GM21390 (cell line): ENCODE results near the gene EP400.

Source experiments
- ATAC-seq: cut with Tn5 transposase; IDR thresholded peaks from one replicate; pipeline ENCODE4 v1.9.1; 2021; ENCODE audit not compliant: unreplicated experiment

EP400 gene

GRCh38 chr12:132108211-132108832, 158.6 kb downstream of the EP400 start:
- no peak for ATAC-seq

DNA sequence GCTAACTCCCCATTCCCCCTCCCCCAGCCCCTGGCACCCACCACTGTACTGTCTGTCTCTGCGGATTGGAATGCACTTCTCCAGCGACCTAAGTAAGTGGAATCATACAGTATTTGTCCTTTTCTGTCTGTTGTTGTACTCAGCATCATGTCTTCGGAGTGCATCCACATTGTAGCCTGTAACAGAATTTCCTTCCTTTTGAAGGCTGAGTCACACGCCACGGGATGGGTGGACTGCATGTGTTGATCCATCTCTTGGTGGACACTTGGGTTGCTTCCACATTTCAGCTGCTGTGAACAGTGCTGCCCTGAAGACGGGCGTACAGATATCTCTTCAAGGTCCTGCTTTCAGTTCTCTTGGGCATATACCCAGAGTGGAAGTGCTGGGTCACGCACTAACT, 160.0 kb downstream of the EP400 start:
- ATAC-seq, result no peak

GRCh38 chr12:132110677-132111076, 160.9 kb downstream of the EP400 start:
- ATAC-seq, result no peak

DNA sequence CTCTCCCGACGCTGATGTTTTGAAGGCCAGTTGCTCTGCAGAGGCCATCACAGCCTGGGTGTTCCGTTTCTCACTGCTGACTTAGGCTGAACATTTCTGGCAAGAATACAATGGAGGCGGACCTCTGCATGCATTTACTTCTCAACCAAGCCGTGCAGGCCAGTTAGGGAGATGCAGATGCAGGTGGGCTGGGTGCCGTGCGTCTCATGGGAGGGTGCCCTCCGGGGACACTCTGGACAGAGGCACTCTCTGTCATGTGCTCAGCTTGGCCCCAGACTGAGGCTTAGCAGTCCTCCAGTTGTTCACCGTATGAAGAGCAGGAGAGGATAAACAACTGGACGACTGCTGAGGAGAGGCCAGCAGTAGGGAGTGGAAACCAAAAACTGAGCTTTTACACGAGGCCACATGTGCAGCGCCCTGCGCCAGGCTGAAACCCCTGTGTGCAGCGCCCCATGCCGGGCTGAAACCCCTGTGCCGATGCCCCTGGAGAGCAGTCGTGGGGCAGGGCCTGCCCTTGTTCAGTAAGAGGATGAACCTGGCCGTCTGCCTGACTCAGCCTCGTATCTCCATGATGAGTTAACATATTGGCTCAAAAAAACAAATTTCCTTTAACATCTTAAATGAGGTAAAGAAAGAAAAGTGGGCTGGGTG, 162.0 kb downstream of the EP400 start:
- ATAC-seq, result no peak

DNA sequence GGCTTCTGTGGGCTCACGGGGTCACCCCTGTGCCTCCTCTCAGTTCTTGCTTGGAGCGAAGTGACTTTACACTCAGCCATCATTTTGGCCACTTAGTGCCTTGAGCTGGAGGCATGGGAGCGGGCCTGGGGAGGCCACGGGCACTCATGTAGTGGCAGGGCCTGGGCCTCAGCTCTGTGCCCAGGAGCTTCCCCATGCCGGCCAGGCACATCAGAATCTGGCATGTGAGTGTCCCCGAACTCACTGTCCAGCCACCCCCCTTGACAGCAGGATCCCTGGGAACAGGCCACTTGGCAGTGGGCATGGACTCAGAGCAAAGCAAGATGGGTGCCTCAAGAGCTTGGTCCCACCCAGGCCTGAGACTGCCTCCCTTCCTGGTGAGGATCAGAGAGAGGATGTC, 164.9 kb downstream of the EP400 start:
- no peak for ATAC-seq

DNA sequence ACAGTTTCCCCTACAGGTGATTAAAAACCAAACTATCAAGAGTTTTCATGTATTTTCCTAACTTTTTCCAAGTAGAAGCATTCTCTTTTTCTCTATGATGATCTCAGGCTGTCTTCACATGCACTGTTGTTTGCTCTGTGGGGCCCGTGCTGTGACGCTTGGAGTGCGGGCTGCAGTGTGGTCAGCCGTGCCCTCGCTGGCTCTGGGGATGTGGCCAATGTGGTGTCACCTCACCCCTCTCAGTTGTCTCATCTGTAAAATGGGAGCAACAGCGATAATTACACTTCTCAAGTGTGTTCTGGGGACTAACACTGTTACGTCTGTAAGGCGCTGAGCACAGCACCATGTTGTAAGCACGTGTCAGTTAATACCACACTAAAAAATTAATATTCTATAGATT, 165.8 kb downstream of the EP400 start:
- no peak for ATAC-seq

DNA sequence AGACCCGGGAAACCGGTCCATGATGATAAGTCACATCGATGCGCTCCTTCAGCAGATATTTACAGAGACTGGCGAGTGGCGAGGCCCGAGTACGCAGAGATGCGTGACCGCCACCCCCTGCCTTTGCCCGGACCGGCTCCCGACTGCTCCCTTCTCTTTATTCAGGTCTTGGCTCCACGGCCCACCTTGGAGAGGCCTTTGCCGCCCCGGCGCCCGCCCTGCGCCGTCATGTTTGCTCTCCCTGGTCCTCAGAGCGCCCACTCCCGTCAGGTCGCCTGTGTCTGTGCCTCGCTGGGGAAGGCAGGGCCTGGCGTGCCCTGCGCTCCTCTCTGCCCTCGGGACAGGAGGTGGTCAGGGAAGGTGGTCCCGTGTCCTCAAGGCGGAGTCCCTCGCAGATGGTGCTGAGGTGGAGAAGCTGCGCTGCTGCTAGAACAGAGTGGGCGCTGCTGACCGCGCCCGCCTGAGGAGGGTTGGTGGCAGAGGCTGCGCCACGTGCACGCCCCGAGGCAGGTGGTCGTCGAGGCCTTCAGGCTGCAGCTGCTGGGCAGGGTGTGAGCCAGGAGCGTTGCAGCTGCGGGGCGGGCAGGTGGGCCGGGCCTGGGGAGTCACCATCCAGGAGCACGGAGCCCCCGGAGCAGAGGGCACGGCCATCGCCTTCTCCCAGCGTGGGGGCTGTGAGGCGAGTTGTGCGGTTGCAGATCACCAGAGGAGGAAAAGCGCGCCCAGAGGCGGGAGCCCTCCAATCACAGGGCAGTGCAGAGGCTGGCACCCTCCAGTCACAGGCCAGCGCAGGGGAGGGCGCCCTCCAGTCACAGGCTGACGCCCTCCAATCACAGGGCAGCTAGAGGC, 167.2 kb downstream of the EP400 start:
- ATAC-seq, result no peak

DNA sequence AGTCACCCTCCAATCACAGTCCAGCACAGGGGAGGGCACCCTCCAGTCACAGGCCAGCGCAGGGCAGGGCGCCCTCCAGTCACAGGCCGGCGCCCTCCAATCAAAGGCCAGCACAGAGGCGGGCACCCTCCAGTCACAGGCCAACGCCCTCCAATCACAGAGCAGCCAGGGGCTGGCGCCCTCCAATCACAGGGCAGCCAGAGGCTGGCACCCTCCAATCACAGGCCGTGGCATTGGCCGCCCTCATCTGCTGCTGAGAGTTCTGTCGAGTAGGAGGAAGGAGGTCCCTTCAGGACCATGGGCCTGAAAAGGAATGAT, 167.8 kb downstream of the EP400 start:
- ATAC-seq, result no peak

- no peak for ATAC-seq
Measured at GRCh38 chr12:132118876-132119275, 169.1 kb downstream of the EP400 start.

DNA sequence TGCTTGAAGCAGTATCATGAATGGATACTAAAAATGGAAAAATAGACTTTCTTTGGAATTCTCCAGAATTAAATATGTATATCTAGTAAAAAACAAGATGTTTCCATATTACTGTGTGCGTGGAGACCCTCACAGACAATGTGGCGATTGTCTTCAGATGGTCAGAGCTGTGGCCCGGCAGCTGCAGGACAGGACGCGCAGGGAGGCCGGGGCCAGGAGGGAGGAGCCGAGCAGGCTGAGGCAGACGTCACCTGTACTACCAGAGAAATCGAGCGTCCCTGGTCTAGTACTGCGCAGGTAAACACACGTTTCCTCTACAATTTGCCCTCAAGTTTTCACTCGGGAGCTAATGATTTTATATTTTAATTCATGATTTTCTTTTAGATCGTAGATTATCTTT, 171.5 kb downstream of the EP400 start:
- no peak for ATAC-seq

DNA sequence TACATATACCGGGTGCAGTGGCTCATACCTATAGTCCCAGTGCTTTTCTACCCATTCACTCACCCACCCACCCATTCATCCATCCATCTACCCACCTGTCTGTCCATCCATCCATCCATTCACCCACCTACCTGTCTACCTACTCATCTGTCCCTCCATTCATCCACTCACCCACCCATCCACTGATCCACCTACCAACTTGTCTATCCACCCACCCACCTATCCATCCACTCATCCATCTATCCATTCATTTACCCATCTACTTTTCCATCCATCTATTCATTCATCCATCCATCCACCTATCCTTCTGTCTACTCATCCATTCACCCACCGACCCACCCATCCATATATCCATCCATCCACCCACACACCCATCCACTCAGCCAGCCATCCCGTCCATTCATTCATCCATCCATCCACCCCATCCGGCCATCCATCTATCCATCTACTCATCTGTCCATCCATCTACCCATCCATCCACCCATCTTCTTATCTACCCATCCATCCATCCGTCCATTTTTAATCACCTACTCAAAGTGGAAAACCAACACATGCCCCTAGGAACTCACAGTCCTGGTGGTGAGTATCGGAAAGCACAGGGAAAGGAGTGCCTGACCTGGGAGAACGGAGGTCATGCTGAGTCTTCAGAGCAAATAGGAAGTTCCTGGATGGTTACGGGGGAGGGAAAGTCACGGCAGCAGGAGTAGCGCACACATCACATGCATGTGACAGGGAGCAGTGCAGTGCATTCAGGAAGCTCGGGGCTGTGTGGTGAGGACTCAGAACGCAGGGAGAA, 174.4 kb downstream of the EP400 start:
- ATAC-seq, result no peak

GRCh38 chr12:132124766-132125425, 175.2 kb downstream of the EP400 start:
- no peak for ATAC-seq

DNA sequence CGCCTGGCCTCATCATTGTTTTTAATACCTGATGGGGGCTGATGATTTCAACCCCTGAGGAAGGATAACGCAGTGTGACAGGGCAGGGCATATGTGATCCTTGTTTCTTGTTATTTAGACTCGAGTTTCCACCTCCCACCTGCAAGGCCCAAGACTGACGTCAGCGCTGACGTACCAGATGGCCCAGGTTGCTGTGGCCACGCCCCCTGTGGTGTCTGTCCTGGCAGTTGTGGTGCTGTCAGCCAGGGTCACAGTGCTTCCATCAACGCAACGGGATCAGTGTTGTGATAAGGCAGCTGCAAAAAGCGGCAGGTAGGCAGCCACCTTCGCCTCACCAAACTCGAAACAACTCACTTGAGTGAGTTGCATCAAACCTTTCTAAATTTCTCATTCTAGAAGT, 176.0 kb downstream of the EP400 start:
- ATAC-seq, result no peak

- ATAC-seq, result no peak
Measured at GRCh38 chr12:132127041-132127440, 177.3 kb downstream of the EP400 start.

DNA sequence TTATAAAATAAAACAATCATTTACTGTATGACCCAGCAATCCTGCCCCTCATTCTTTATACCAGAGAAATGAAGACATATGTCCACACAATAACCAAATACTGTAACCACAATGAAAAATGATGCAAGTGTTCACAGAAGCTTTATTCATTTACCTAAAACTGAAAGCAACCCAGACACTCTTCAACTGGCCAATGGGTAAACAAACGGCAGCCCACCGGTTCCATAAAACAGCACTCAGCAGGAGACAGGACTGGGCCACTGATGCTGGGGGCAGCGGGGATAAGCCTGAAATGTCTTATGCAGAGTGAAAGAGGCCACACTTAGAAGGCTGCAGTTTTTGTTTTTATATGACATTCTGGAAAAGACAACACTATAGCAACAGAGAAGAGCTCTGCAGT, 179.3 kb downstream of the EP400 start:
- ATAC-seq, result no peak

- ATAC-seq, result no peak
Measured at GRCh38 chr12:132130690-132131089, 180.9 kb downstream of the EP400 start.
